Urothelium cell line (cell line): ENCODE measurements around the gene PUDP.

Source experiments
- DNase-seq: peaks from one replicate; pipeline ENCODE4 v3.0.0; 2011; ENCODE audit warnings: low spot score, mixed read lengths
- FAIRE-seq: peaks from 2 replicates; lab custom pipeline; 2011; peaks lifted over from hg19 to GRCh38; lab: Jason Lieb, UNC

PUDP gene

GRCh38 chrX:7147413-7147977 lies 458 bp downstream of the PUDP start, which contains the start of gene STS:
Gene STS (plus strand): TSS chrX:7147712. CDS start chrX:7253200, 105,488 bp downstream.
- FAIRE-seq (no peak), DNase-seq (peak; percentile 16)

GRCh38 chrX:7146703-7147412 lies 1.1 kb downstream of the PUDP start:
- FAIRE-seq, result no peak
- no peak for DNase-seq

GRCh38 chrX:7146020-7146702 lies 1.8 kb downstream of the PUDP start:
- no peak for DNase-seq
- FAIRE-seq, result no peak

GRCh38 chrX:7145454-7145853 lies 2.5 kb downstream of the PUDP start:
- DNase-seq (no peak), FAIRE-seq (no peak)

GRCh38 chrX:7143941-7144525 lies 3.9 kb downstream of the PUDP start:
- DNase-seq (no peak), FAIRE-seq (no peak)

- DNase-seq, result no peak
- no peak for FAIRE-seq
Observed at GRCh38 chrX:7143076-7143475, 4.9 kb downstream of the PUDP start.

GRCh38 chrX:7139202-7140081 lies 8.5 kb downstream of the PUDP start:
- DNase-seq, result no peak
- no peak for FAIRE-seq

- FAIRE-seq, result no peak
- no peak for DNase-seq
Observed at GRCh38 chrX:7134981-7135380, 13.0 kb downstream of the PUDP start.

GRCh38 chrX:7133050-7133440 lies 14.9 kb downstream of the PUDP start:
- peak; percentile 0 for DNase-seq
- no peak for FAIRE-seq

GRCh38 chrX:7132335-7133049 lies 15.5 kb downstream of the PUDP start:
- DNase-seq (peak; percentile 9), FAIRE-seq (no peak)

- DNase-seq (no peak), FAIRE-seq (no peak)
Observed at GRCh38 chrX:7131621-7132020, 16.3 kb downstream of the PUDP start.

GRCh38 chrX:7127056-7127455 lies 20.9 kb downstream of the PUDP start:
- no peak for DNase-seq
- no peak for FAIRE-seq

- no peak for DNase-seq
- FAIRE-seq, result no peak
Observed at GRCh38 chrX:7120878-7121219, 27.1 kb downstream of the PUDP start.

GRCh38 chrX:7119950-7120877 lies 27.7 kb downstream of the PUDP start:
- FAIRE-seq, result no peak
- no peak for DNase-seq

- FAIRE-seq (no peak), DNase-seq (no peak)
Observed at GRCh38 chrX:7117587-7117986, 30.4 kb downstream of the PUDP start.

- DNase-seq, result no peak
- FAIRE-seq, result no peak
Observed at GRCh38 chrX:7116081-7116480, 31.9 kb downstream of the PUDP start.

GRCh38 chrX:7115557-7115956 lies 32.4 kb downstream of the PUDP start:
- DNase-seq, result no peak
- FAIRE-seq, result no peak

GRCh38 chrX:7112071-7112470 lies 35.9 kb downstream of the PUDP start:
- no peak for FAIRE-seq
- DNase-seq, result no peak

GRCh38 chrX:7111518-7111917 lies 36.4 kb downstream of the PUDP start:
- DNase-seq (no peak), FAIRE-seq (no peak)
